IMR-90 (cell line): ENCODE measurements around the gene TTLL8. TPM values are rescaled to one million over a fixed set of nuclear protein-coding genes. Genes with fewer than 3 reads are reported as not detected.

Experiments
- ATAC-seq: fragments of 200-7000 bp; cut with Tn5 transposase; 2 replicates; pipeline ENCODE4 v1.9.1; 2020; ENCODE audit warnings: low read depth, mild to moderate bottlenecking, moderate library complexity
- BruUV-seq: library from RNA; stranded (reverse); fragments of 400-500 nt; replicated peaks from 2 replicates; lab custom pipeline; 2021; lab: Mats Ljungman, UMichigan
- CTCF ChIA-PET: fragments of 300-600 bp; formaldehyde crosslinking; extraction: SDS; loops from one replicate; lab custom pipeline; 2021; ENCODE audit warnings: antibody characterized with exemption; lab: Yijun Ruan, JAX
- POLR2A ChIA-PET: fragments of 300-600 bp; sonication (Branson Sonifier 250); formaldehyde crosslinking; loops from one replicate; lab custom pipeline; 2022; ENCODE audit warnings: antibody characterized with exemption; ENCODE audit not compliant: unreplicated experiment; lab: Charles Lee
- DNase-seq: peaks from one replicate; pipeline ENCODE4 v3.0.0; 2013
- H2AFZ ChIP-seq: replicated peaks from 2 replicates; pipeline ENCODE3; 2013; ENCODE audit warnings: low read length, mild to moderate bottlenecking; ENCODE audit not compliant: poor library complexity
- H2AK5ac ChIP-seq: 2 replicates; pipeline ENCODE4 v1.6.1; 2013; ENCODE audit warnings: low read depth, low read length, inconsistent platforms
- H2AK9ac ChIP-seq: replicated peaks from 2 replicates; pipeline ENCODE3; 2013; ENCODE audit warnings: mild to moderate bottlenecking, low read depth, low read length, moderate library complexity; ENCODE audit not compliant: poor library complexity
- H2BK120ac ChIP-seq: 2 replicates; pipeline ENCODE4 v1.6.1; 2013; ENCODE audit warnings: low read depth, low read length, inconsistent platforms
- H2BK15ac ChIP-seq: 3 replicates; pipeline ENCODE4 v1.6.1; 2013; ENCODE audit warnings: low read depth, low read length, inconsistent platforms
- H2BK20ac ChIP-seq: 2 replicates; pipeline ENCODE4 v1.6.1; 2013; ENCODE audit warnings: low read depth, mild to moderate bottlenecking, inconsistent platforms, low read length, moderate library complexity
- H2BK5ac ChIP-seq: 2 replicates; pipeline ENCODE4 v1.6.1; 2013; ENCODE audit warnings: mild to moderate bottlenecking, low read depth, low read length, inconsistent platforms; ENCODE audit not compliant: poor library complexity, severe bottlenecking
- H3K14ac ChIP-seq: replicated peaks from 2 replicates; pipeline ENCODE4 v1.6.1; 2013; ENCODE audit warnings: low read depth, low read length, inconsistent platforms
- H3K18ac ChIP-seq: 2 replicates; pipeline ENCODE4 v1.6.1; 2013; ENCODE audit warnings: low read depth, low read length, control low read depth
- H3K23ac ChIP-seq: 2 replicates; pipeline ENCODE4 v1.6.1; 2013; ENCODE audit warnings: low read depth, low read length, inconsistent platforms
- H3K27ac ChIP-seq: 2 replicates; pipeline ENCODE4 v1.5.1; 2013; ENCODE audit warnings: mild to moderate bottlenecking, control low read depth, low read length; ENCODE audit not compliant: insufficient read depth
- H3K27me3 ChIP-seq: 2 replicates; pipeline ENCODE4 v1.6.1; 2013; ENCODE audit warnings: low read length; ENCODE audit not compliant: control insufficient read depth, insufficient read depth
- H3K36me3 ChIP-seq: 2 replicates; pipeline ENCODE4 v1.6.1; 2013; ENCODE audit warnings: low read length, mixed read lengths; ENCODE audit not compliant: control insufficient read depth, insufficient read depth
- H3K4ac ChIP-seq: 2 replicates; pipeline ENCODE4 v1.6.1; 2013; ENCODE audit warnings: low read depth, low read length, inconsistent platforms
- H3K4me1 ChIP-seq: 2 replicates; pipeline ENCODE4 v1.6.1; 2013; ENCODE audit warnings: low read length, mixed read lengths; ENCODE audit not compliant: control insufficient read depth, insufficient read depth
- H3K4me2 ChIP-seq: 2 replicates; pipeline ENCODE4 v1.6.1; 2013; ENCODE audit warnings: low read depth, mild to moderate bottlenecking, control low read depth, low read length, moderate library complexity
- H3K4me3 ChIP-seq: 2 replicates; pipeline ENCODE4 v1.5.1; 2013; ENCODE audit warnings: low read depth, mild to moderate bottlenecking, control low read depth, low read length, moderate library complexity; ENCODE audit not compliant: insufficient read depth
- H3K56ac ChIP-seq: 2 replicates; pipeline ENCODE4 v1.6.1; 2013; ENCODE audit warnings: low read length, inconsistent platforms; ENCODE audit not compliant: insufficient read depth; ENCODE audit errors: extremely low read depth
- H3K79me1 ChIP-seq, 2 experiments: 2 replicates each; pipeline ENCODE4 v1.6.1; 2013; ENCODE audit warnings: low read length in 2 of 2, inconsistent platforms in 1 of 2, low read depth in 1 of 2
- H3K9ac ChIP-seq: 2 replicates; pipeline ENCODE4 v1.6.1; 2013; ENCODE audit warnings: low read depth, low read length, control low read depth
- H3K9me1 ChIP-seq: 2 replicates; pipeline ENCODE4 v1.6.1; 2013; ENCODE audit warnings: low read length, inconsistent platforms; ENCODE audit not compliant: insufficient read depth
- H3K9me3 ChIP-seq: 2 replicates; pipeline ENCODE4 v1.6.1; 2013; ENCODE audit warnings: low read length; ENCODE audit not compliant: control insufficient read depth, insufficient read depth
- H4K20me1 ChIP-seq: 2 replicates; pipeline ENCODE4 v1.6.1; 2013; ENCODE audit warnings: low read length, inconsistent platforms; ENCODE audit not compliant: insufficient read depth
- H4K5ac ChIP-seq: 2 replicates; pipeline ENCODE4 v1.6.1; 2013; ENCODE audit warnings: mild to moderate bottlenecking, low read depth, low read length, control low read depth
- H4K8ac ChIP-seq, 2 experiments: 2 replicates each; pipeline ENCODE4 v1.6.1; 2013; ENCODE audit warnings: low read depth in 2 of 2, low read length in 2 of 2, control low read depth in 1 of 2, inconsistent platforms in 1 of 2
- H4K91ac ChIP-seq: 2 replicates; pipeline ENCODE4 v1.6.1; 2013; ENCODE audit warnings: low read depth, low read length, inconsistent platforms; ENCODE audit not compliant: insufficient read depth
- BHLHE40 ChIP-seq: fragments of 150-350 bp; IDR thresholded peaks from 2 replicates; pipeline ENCODE4 v1.6.1; 2016; ENCODE audit warnings: mild to moderate bottlenecking, low read depth, low read length
- CHD1 ChIP-seq: IDR thresholded peaks from 2 replicates; pipeline ENCODE4 v1.6.1; 2012; ENCODE audit warnings: low read depth, low read length, improper control_type of control experiment
- FOS ChIP-seq: fragments of 150-350 bp; IDR thresholded peaks from 2 replicates; pipeline ENCODE4 v1.6.1; 2016; ENCODE audit warnings: low read depth, low read length
- MAFK ChIP-seq: IDR thresholded peaks from 2 replicates; pipeline ENCODE4 v1.6.1; 2012; ENCODE audit warnings: low read depth, low read length, improper control_type of control experiment
- MAZ ChIP-seq: IDR thresholded peaks from 2 replicates; pipeline ENCODE4 v1.6.1; 2012; ENCODE audit warnings: low read depth, mild to moderate bottlenecking, low read length, improper control_type of control experiment, moderate library complexity, borderline replicate concordance
- NFE2L2 ChIP-seq: fragments of 150-350 bp; IDR thresholded peaks from 2 replicates; pipeline ENCODE4 v1.6.1; 2016; ENCODE audit warnings: low read depth, mild to moderate bottlenecking, low read length
- POLR2A ChIP-seq: IDR thresholded peaks from 2 replicates; pipeline ENCODE4 v1.6.1; 2012; ENCODE audit warnings: mild to moderate bottlenecking, low read depth, low read length
- RCOR1 ChIP-seq: IDR thresholded peaks from 2 replicates; pipeline ENCODE4 v1.6.1; 2012; ENCODE audit warnings: mild to moderate bottlenecking, low read length, improper control_type of control experiment; ENCODE audit not compliant: insufficient replicate concordance
- SMC3 ChIP-seq: fragments of 150-350 bp; IDR thresholded peaks from 2 replicates; pipeline ENCODE4 v1.6.1; 2016; ENCODE audit warnings: low read depth, mild to moderate bottlenecking, antibody characterized with exemption, low read length, moderate library complexity
- WGBS, 2 experiments: methylation state at CpG; one replicate each; pipeline versions ENCODE4 v1.1.5 to v1.1.7; 2013; ENCODE audit warnings: missing lambda C conversion rate in 2 of 2; ENCODE audit not compliant: insufficient read length in 1 of 2; ENCODE audit errors: extremely low coverage in 2 of 2; 5-methylcytosine and 5-hydroxymethylcytosine counted together
- dilution Hi-C: fragments of 300-500 bp; cut with HindIII; formaldehyde crosslinking; loops from one replicate; pipeline ENCODE4 v1.14.3; 2018; ENCODE audit warnings: low sequenced_read_pairs; ENCODE audit not compliant: unreplicated experiment
- in situ Hi-C: fragments of 300-500 bp; cut with MboI; formaldehyde crosslinking; loops from 3 replicates; pipeline ENCODE4 v1.14.3; 2019; ENCODE audit warnings: low sequenced_read_pairs, inconsistent platforms, mixed read lengths
- intact Hi-C: fragments of 100-400 bp; cut with micrococcal nuclease; formaldehyde crosslinking; loops from 2 replicates; pipeline ENCODE4 v1.10.0; 2022
- polyA plus RNA-seq, 3 experiments: library from polyadenylated mRNA; depleted of rRNA; stranded (reverse); fragments of >200 nt; gene quantifications; 2 replicates each; pipeline ENCODE4 v1.2.3, GENCODE V29; 2012; ENCODE audit warnings: low replicate concordance in 1 of 3
- total RNA-seq: library from RNA; depleted of rRNA; stranded (reverse); fragments of >200 nt; gene quantifications from 2 replicates; pipeline ENCODE4 v1.2.3, GENCODE V29; 2012
- TF ChIP-seq, protein P1 (sequence below): fragments of 150-350 bp; IDR thresholded peaks from 2 replicates; pipeline ENCODE4 v1.6.1; 2016; ENCODE audit warnings: low read depth, mild to moderate bottlenecking, low read length, moderate library complexity, borderline replicate concordance

Gene TTLL8
- total and polyA plus RNA-seq, 2 of the 4 experiments (the other 2 are of a cell fraction): not detected

DNA sequence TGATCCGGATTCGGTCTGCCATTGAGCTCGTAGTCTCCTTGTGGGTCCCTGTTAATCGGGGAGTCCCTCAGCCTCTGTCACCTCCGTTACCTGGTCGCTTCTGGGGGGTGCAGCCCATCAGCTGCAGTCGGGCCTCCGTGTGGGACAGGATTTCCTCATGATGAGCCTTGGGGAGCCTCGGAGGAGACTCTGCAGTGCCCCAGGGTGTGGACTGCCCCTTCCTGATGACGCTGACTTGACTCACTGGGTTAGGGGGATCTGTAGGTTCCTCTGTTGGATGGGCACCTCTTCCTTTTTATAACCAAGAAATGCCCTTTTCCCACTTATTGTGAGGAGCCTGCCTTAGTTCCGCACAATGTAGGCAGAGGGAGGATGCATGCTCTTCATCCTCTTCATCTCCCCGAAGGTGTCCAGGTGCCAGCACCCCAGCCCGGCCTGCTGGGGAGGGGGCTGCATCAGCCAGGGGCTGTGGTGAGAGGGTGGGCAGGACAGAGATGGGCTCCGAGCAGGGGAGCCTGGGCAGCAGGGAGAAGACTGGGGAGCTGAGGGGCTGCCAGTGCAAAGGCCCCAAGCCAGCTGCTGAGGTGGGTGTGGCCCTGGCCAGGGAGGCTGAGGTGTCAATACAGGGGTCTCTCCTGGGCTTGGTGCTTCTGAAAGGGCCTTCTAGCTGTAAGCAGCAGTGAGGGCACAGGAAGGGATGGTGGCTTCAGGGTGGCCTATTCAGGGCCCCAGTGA is 13.5 kb upstream of the TTLL8 start:
- no peak overlapping the region for H3K14ac ChIP-seq
- H3K9me1 ChIP-seq: no peaks in the 10 kb centered on the region
- no peak overlapping the region for H2AK9ac ChIP-seq
- no peak overlapping the region for H2BK120ac ChIP-seq
- no peaks in the 10 kb centered on the region for H4K20me1 ChIP-seq
- ChIA-PET CTCF (no interaction called here), POLR2A (no interaction called here)
- H2BK20ac ChIP-seq: no peak overlapping the region
- dilution Hi-C loops: no loop called here
- BruUV-seq: no TSS peak
- H2BK15ac ChIP-seq: no peak overlapping the region
- H3K36me3 ChIP-seq: no peaks in the 10 kb centered on the region
- H4K8ac ChIP-seq: no peak overlapping the region
- no peak overlapping the region for H2BK5ac ChIP-seq
- no peak overlapping the region for H4K91ac ChIP-seq
- no peak overlapping the region for H3K9ac ChIP-seq
- 88% methylated on average over 3 of the region's 14 CpGs; no CpG with 5 or more reads in 1 of the 2 experiments for WGBS, 2 experiments
- no peak overlapping the region for H3K23ac ChIP-seq
- no peak for ATAC-seq
- intact Hi-C loops: no loop called here
- H3K79me1 ChIP-seq: no peaks in the 10 kb centered on the region
- H3K27me3 ChIP-seq: peaks cover 3% of the 10 kb centered on the region; the same call in 1 of the 2 replicates
- DNase-seq: no peak
- TF ChIP-seq CHD1 (no peak), RCOR1 (no peak), SMC3 (no peak), MAFK (no peak), FOS (no peak), NFE2L2 (no peak), BHLHE40 (no peak), POLR2A (no peak), MAZ (no peak)
- TF ChIP-seq, protein P1, sequence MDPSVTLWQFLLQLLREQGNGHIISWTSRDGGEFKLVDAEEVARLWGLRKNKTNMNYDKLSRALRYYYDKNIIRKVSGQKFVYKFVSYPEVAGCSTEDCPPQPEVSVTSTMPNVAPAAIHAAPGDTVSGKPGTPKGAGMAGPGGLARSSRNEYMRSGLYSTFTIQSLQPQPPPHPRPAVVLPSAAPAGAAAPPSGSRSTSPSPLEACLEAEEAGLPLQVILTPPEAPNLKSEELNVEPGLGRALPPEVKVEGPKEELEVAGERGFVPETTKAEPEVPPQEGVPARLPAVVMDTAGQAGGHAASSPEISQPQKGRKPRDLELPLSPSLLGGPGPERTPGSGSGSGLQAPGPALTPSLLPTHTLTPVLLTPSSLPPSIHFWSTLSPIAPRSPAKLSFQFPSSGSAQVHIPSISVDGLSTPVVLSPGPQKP: no peak
- no peak overlapping the region for H3K4ac ChIP-seq
- no peak overlapping the region for H2AK5ac ChIP-seq
- H3K18ac ChIP-seq: no peak overlapping the region
- H3K4me1 ChIP-seq: no peaks in the 10 kb centered on the region
- no peak overlapping the region for H4K5ac ChIP-seq
- in situ Hi-C loops: no loop called here
- no peak overlapping the region for H3K56ac ChIP-seq
- H3K9me3 ChIP-seq: no peaks in the 10 kb centered on the region
- H3K27ac ChIP-seq: no peak overlapping the region
- H2AFZ ChIP-seq: no peak overlapping the region
- no peak overlapping the region for H3K4me2 ChIP-seq
- H3K4me3 ChIP-seq: no peak overlapping the region
